Activated naive CD8-positive, alpha-beta T cell treated with anti-CD3 and anti-CD28 coated beads, Interleukin-2, amount 50 U/mL, for 24 hours (primary cell): Measurements from ENCODE around the gene ACAP3.

Source experiments
- ATAC-seq: fragments of 150-1000 bp; cut with Tn5 transposase; one replicate; pipeline ENCODE4 v1.10.0; 2021
- DNase-seq: peaks from one replicate; pipeline ENCODE4 v3.0.0; 2021
- H3K27ac Mint-ChIP-seq: one replicate; pipeline ENCODE4 v1.8.0; 2021; ENCODE audit warnings: mild to moderate bottlenecking, mixed read lengths
- H3K27me3 Mint-ChIP-seq: one replicate; pipeline ENCODE4 v1.8.0; 2021; ENCODE audit warnings: mixed read lengths
- H3K36me3 Mint-ChIP-seq: one replicate; pipeline ENCODE4 v1.8.0; 2021; ENCODE audit warnings: low read depth, mixed read lengths
- H3K4me1 Mint-ChIP-seq: one replicate; pipeline ENCODE4 v1.8.0; 2021; ENCODE audit warnings: mixed read lengths
- H3K4me3 Mint-ChIP-seq: one replicate; pipeline ENCODE4 v1.8.0; 2021; ENCODE audit warnings: mild to moderate bottlenecking, moderate library complexity, mixed read lengths
- H3K9me3 Mint-ChIP-seq: one replicate; pipeline ENCODE4 v1.8.0; 2021; ENCODE audit warnings: mixed read lengths

ACAP3 gene

DNA sequence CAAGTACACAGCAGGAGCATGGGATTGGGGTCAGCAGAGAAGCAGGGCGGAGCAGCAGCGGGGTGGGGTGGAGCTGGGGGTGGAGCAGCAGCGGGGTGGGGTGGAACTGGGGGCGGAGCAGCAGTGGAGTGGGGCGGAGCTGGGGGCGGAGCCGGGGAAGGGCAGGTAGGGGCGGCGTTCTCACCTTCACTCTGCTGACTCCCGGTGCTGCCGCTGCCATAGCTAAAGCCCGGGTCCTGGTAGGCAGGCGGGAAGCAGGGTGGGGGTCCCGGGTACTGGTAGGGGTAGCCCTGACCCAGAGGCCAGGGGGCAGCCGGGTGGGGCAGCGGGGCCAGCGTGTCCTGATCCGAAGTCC, 30.0 kb upstream of the ACAP3 start:
- peak; percentile 63 for DNase-seq

DNA sequence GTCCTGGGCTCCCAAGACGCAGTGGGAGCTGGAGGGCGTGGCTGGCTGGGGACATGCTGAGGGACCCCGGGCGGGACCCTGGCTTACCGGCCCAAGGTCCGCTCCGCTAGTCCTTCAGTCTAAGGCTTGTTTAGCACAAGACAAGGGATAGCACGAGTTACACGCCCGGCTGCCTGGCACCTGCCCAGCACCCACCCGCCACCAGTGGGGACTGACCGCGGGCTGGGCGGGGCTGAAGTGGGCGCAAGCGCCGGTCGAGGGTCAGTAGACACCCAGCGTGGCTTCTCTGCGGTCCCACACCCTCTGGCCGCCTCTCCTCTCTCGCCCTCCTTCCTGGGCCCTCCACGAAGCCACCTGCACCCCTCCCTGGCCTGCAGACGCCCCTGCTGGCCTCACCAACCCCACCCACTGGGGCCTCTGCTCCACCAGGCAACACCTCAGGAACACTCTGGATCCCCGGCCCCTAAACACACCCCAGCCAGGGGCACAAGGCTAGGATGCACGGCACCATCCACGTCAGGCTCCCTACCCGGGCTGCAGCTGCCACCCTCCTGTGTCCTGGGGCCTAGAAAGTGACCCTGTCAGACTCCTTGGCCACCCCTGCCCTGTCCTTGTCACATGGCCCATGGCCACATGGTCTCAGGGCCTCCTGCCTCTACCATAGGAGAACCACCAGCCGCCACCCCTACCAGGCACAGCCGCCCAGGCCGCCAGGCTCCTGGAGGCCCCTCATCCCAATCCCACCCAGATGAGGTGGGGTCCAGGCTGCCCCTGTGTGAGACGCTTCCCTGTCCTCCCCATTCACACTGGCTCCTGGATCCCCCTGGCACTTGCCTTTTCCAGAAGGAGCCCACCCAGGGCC, 29.4 kb upstream of the ACAP3 start:
- ATAC-seq: no peak
- peaks cover 13% of the 10 kb centered on the region for H3K36me3 Mint-ChIP-seq

More for the DNA sequence above, 30.0 kb upstream of the ACAP3 start:
- Mint-ChIP-seq H3K4me3 (no peak overlapping the region), H3K27me3 (no peaks in the 10 kb centered on the region), H3K9me3 (no peaks in the 10 kb centered on the region), H3K36me3 (peaks cover 13% of the 10 kb centered on the region), H3K4me1 (no peaks in the 10 kb centered on the region), H3K27ac (no peak overlapping the region)
- ATAC-seq: peak; percentile 48

DNA sequence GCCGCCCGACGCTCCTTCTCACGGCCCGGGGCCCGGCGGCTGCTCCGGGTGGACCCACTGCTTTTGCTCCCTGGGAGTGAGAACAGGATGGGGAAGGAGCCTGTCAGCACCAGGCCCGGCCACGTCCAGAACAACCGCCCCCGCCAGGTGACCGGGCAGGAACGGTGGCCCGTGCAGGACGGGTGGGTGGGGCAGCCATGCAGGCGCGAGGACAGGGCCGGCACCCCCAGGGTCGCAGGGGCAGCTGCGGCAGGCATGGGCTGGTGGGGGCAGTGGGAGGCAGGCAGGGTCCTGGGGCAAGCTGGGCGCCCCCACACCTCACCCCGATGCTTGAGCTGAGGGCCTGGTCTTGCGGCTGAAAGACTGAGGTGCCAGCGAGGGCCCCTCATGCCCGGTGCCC, 28.7 kb upstream of the ACAP3 start:
- H3K9me3 Mint-ChIP-seq: no peaks in the 10 kb centered on the region
- no peak for ATAC-seq

More for the DNA sequence above, 29.4 kb upstream of the ACAP3 start:
- no peaks in the 10 kb centered on the region for H3K4me1 Mint-ChIP-seq
- no peaks in the 10 kb centered on the region for H3K27me3 Mint-ChIP-seq
- no peak for DNase-seq
- no peaks in the 10 kb centered on the region for H3K9me3 Mint-ChIP-seq
- no peak overlapping the region for H3K4me3 Mint-ChIP-seq
- no peak overlapping the region for H3K27ac Mint-ChIP-seq

DNA sequence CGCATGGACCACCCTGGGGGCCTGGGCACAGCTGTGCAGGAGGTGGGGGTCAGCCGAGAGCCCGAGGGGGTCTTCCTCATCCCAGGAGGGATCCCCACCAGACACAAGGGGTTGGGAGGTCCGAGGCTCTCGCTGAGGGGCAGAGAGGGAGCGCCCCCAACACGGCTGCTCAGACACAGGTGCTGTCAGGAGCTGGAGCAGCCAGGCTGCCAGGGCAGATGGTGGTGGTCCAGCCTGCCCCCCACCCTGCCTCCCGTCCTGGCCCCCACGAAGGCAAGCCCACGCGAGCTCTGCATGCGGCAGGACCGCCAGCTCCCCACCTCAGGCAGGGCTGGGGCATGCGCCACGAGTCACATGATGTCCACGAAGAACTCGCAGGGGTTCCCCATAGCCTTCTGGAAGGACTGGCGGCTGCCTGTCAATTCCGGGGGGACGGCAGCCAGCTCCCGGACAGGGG, 28.1 kb upstream of the ACAP3 start:
- DNase-seq (no peak), ATAC-seq (no peak)
- Mint-ChIP-seq H3K4me1 (no peaks in the 10 kb centered on the region), H3K4me3 (no peak overlapping the region), H3K36me3 (peaks cover 5% of the 10 kb centered on the region), H3K27me3 (no peaks in the 10 kb centered on the region), H3K9me3 (no peaks in the 10 kb centered on the region), H3K27ac (no peak overlapping the region)

More for the DNA sequence above, 28.7 kb upstream of the ACAP3 start:
- Mint-ChIP-seq H3K27ac (no peak overlapping the region), H3K4me3 (no peak overlapping the region), H3K36me3 (peaks cover 11% of the 10 kb centered on the region), H3K4me1 (no peaks in the 10 kb centered on the region), H3K27me3 (no peaks in the 10 kb centered on the region)
- DNase-seq: no peak

DNA sequence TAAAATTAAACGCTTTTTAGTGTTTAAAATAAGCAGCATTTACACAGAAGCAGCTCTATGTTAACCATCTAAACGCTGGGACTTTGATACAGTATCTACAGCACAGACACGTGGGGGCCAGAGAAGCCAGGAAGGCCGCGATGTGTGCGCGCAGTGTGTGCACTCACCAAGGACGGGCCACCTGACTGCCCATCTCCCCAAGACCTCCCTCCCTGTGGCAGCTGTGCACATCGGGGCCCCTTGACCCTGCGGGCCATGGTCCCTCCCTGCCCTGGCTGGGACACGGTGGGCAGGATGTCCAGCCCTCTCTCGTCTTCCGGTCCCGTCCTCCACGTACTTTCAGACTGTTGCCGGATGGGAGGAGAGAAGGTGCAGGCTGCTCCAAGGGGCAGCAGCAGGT, 27.6 kb upstream of the ACAP3 start:
- Mint-ChIP-seq H3K36me3 (no peaks in the 10 kb centered on the region), H3K4me1 (no peaks in the 10 kb centered on the region), H3K27me3 (no peaks in the 10 kb centered on the region), H3K27ac (no peak overlapping the region), H3K9me3 (no peaks in the 10 kb centered on the region), H3K4me3 (no peak overlapping the region)
- DNase-seq (no peak), ATAC-seq (no peak)

DNA sequence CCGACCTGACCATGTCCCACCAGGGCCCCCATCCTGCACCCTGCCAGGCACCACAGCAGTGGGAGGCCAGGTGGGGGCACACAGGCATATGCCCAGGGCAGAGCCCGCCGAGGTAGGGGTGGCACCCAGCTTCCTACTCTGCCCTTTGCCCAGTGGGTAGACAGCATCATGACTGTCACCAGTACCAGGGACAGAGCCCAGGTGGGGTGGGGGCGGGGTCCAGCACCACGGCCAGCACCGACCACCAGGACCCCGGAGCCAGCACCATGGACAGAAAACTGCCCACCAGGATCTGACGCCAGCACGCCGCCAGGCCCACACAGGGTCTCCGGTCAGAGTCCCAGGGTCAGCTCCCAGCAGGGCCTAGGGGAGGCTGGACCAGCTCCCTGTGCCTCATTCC, 27.1 kb upstream of the ACAP3 start:
- Mint-ChIP-seq H3K27me3 (no peaks in the 10 kb centered on the region), H3K9me3 (no peaks in the 10 kb centered on the region), H3K4me3 (no peak overlapping the region), H3K27ac (no peak overlapping the region), H3K36me3 (no peaks in the 10 kb centered on the region), H3K4me1 (no peaks in the 10 kb centered on the region)
- ATAC-seq (no peak), DNase-seq (no peak)

DNA sequence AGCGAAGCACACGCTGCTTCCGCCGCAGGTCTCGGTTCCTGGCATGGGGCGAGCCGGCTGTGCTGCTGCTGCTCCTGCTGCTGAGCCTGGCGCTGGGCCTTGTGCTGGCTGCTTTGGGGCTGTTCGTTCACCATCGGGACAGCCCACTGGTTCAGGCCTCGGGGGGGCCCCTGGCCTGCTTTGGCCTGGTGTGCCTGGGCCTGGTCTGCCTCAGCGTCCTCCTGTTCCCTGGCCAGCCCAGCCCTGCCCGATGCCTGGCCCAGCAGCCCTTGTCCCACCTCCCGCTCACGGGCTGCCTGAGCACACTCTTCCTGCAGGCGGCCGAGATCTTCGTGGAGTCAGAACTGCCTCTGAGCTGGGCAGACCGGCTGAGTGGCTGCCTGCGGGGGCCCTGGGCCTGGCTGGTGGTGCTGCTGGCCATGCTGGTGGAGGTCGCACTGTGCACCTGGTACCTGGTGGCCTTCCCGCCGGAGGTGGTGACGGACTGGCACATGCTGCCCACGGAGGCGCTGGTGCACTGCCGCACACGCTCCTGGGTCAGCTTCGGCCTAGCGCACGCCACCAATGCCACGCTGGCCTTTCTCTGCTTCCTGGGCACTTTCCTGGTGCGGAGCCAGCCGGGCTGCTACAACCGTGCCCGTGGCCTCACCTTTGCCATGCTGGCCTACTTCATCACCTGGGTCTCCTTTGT, 26.0 kb upstream of the ACAP3 start:
- ATAC-seq: no peak
- H3K4me1 Mint-ChIP-seq: no peaks in the 10 kb centered on the region
- H3K9me3 Mint-ChIP-seq: no peaks in the 10 kb centered on the region
- H3K36me3 Mint-ChIP-seq: no peaks in the 10 kb centered on the region
- H3K27me3 Mint-ChIP-seq: no peaks in the 10 kb centered on the region
- DNase-seq: no peak
- no peak overlapping the region for H3K27ac Mint-ChIP-seq
- no peak overlapping the region for H3K4me3 Mint-ChIP-seq

DNA sequence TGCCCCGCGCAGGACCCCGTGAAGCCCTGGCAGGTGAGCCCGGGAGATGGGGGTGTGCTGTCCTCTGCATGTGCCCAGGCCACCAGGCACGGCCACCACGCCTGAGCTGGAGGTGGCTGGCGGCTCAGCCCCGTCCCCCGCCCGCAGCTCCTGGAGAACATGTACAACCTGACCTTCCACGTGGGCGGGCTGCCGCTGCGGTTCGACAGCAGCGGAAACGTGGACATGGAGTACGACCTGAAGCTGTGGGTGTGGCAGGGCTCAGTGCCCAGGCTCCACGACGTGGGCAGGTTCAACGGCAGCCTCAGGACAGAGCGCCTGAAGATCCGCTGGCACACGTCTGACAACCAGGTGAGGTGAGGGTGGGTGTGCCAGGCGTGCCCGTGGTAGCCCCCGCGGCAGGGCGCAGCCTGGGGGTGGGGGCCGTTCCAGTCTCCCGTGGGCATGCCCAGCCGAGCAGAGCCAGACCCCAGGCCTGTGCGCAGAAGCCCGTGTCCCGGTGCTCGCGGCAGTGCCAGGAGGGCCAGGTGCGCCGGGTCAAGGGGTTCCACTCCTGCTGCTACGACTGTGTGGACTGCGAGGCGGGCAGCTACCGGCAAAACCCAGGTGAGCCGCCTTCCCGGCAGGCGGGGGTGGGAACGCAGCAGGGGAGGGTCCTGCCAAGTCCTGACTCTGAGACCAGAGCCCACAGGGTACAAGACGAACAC, 25.2 kb upstream of the ACAP3 start:
- Mint-ChIP-seq H3K27ac (no peak overlapping the region), H3K27me3 (no peaks in the 10 kb centered on the region), H3K9me3 (no peaks in the 10 kb centered on the region), H3K4me1 (no peaks in the 10 kb centered on the region), H3K36me3 (no peaks in the 10 kb centered on the region), H3K4me3 (no peak overlapping the region)
- DNase-seq (no peak), ATAC-seq (no peak)

DNA sequence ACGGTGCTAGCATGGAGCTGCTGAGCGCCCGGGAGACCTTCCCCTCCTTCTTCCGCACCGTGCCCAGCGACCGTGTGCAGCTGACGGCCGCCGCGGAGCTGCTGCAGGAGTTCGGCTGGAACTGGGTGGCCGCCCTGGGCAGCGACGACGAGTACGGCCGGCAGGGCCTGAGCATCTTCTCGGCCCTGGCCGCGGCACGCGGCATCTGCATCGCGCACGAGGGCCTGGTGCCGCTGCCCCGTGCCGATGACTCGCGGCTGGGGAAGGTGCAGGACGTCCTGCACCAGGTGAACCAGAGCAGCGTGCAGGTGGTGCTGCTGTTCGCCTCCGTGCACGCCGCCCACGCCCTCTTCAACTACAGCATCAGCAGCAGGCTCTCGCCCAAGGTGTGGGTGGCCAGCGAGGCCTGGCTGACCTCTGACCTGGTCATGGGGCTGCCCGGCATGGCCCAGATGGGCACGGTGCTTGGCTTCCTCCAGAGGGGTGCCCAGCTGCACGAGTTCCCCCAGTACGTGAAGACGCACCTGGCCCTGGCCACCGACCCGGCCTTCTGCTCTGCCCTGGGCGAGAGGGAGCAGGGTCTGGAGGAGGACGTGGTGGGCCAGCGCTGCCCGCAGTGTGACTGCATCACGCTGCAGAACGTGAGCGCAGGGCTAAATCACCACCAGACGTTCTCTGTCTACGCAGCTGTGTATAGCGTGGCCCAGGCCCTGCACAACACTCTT, 24.5 kb upstream of the ACAP3 start:
- Mint-ChIP-seq H3K27ac (no peak overlapping the region), H3K36me3 (no peaks in the 10 kb centered on the region), H3K9me3 (no peaks in the 10 kb centered on the region), H3K4me1 (no peaks in the 10 kb centered on the region), H3K27me3 (no peaks in the 10 kb centered on the region), H3K4me3 (no peak overlapping the region)
- no peak for ATAC-seq
- no peak for DNase-seq

DNA sequence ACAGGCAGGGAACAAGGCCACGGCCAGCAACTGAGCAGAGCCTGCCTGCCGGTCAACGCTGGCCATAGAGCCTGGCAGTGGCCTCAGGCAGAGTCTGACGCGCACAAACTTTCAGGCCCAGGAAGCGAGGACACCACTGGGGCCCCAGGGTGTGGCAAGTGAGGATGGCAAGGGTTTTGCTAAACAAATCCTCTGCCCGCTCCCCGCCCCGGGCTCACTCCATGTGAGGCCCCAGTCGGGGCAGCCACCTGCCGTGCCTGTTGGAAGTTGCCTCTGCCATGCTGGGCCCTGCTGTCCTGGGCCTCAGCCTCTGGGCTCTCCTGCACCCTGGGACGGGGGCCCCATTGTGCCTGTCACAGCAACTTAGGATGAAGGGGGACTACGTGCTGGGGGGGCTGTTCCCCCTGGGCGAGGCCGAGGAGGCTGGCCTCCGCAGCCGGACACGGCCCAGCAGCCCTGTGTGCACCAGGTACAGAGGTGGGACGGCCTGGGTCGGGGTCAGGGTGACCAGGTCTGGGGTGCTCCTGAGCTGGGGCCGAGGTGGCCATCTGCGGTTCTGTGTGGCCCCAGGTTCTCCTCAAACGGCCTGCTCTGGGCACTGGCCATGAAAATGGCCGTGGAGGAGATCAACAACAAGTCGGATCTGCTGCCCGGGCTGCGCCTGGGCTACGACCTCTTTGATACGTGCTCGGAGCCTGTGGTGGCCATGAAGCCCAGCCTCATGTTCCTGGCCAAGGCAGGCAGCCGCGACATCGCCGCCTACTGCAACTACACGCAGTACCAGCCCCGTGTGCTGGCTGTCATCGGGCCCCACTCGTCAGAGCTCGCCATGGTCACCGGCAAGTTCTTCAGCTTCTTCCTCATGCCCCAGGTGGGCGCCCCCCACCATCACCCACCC, 23.6 kb upstream of the ACAP3 start, which contains the start of gene TAS1R3:
TAS1R3 (plus strand) TSS at position 213 of the 898 bp plus-strand sequence; CDS start at position 279, 66 bp downstream.
- Mint-ChIP-seq H3K4me3 (no peak within 1 kb of the TSS), H3K27me3 (no peaks in the 10 kb centered on the region), H3K36me3 (no peaks in the 10 kb centered on the region), H3K27ac (no peak within 1 kb of the TSS), H3K9me3 (no peaks in the 10 kb centered on the region), H3K4me1 (no peaks in the 10 kb centered on the region)
- no peak for ATAC-seq
- no peak for DNase-seq

DNA sequence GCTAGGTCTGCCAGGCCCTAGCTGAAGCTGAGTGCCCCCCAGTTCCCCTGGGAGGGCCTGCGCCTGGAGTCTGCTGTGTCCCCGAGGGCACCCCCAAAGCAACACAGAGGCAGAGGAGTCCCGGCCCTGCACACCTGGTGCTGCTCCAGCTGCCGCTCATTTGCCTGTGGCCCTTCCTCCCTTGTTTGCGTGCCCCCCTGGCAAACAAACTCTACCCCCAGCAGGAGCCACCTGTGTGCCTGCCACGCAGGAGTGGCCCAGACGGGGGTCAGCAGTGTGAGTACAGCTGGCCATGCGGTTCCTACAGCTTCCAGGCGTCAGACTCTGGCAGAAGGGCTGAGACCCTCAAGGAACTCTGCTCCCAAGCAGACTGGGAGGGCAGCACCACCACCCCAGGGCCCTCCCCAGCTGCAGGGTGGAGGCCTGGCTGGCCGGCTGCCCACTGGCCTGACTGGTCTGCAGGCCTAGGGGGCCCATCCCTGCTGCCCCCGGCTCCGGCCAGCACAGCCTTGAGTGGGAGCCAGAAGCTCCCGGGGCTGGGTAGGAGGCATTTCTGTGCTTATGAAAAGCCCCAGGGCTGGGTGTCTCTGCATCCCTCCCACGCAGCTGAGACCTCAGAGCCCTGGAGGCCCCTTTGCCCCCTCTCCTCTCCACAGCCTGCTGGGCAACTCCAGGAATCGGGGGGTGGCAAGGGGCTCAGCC, 22.8 kb upstream of the ACAP3 start:
- ATAC-seq (no peak), DNase-seq (no peak)
- no peaks in the 10 kb centered on the region for H3K36me3 Mint-ChIP-seq
- no peaks in the 10 kb centered on the region for H3K9me3 Mint-ChIP-seq
- peaks cover 6% of the 10 kb centered on the region for H3K4me1 Mint-ChIP-seq
- H3K27me3 Mint-ChIP-seq: no peaks in the 10 kb centered on the region
- H3K27ac Mint-ChIP-seq: no peak overlapping the region
- H3K4me3 Mint-ChIP-seq: no peak overlapping the region

DNA sequence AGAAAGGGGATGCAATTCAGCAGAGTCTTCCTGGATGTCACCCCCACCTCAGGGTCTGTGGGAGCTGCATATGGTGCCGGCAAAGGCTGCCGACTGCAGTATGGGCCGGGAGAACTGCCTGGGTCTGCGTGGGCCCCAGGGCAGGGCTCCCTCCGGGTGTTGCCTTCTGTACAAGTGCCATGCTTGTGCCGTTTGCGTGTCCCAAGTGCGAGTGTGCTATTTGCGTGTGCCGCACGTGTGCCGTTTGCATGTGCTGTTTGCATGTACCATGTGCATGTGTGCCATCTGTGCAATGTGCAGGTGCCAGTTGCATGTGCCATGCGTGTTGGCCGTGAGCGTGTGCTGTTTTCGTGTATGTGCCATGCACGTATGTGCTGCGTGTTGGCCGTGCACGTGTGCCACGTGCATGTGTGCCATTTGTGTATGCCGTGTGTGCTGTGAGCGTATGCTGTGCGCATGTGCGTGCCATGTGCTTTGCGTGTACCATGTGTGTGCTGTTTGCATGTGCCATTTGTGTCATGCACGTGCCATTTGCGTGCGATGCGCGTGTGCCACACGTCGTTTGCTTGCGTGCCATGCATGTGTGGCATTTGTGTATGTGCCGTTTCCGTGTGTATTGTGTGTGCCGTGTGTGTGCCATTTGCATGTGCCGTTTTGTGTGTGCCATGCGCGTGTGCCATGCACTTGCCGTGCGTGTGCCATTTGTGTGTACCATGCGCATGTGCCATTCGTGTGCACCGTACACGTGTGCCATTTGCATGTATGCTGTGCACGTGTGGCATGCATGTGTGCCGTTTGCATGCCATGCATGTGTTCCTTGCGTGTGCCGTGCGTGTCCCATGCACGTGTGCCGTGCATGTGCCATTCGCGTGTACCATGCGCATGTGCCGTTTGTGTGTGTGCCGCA, 21.8 kb upstream of the ACAP3 start:
- DNase-seq (no peak), ATAC-seq (no peak)
- Mint-ChIP-seq H3K36me3 (no peaks in the 10 kb centered on the region), H3K4me3 (no peak overlapping the region), H3K27me3 (no peaks in the 10 kb centered on the region), H3K4me1 (peaks cover 8% of the 10 kb centered on the region), H3K9me3 (no peaks in the 10 kb centered on the region), H3K27ac (no peak overlapping the region)
